IPS-18a (cell line): Measurements from ENCODE around the gene DNAJB9.

Source experiments
- H3K27ac ChIP-seq: one replicate; pipeline ENCODE4 v1.5.1; 2013; ENCODE audit warnings: low read length
- H3K27me3 ChIP-seq: one replicate; pipeline ENCODE4 v1.6.1; 2013; ENCODE audit warnings: mild to moderate bottlenecking, low read length; ENCODE audit not compliant: control insufficient read depth, insufficient read depth
- H3K36me3 ChIP-seq: one replicate; pipeline ENCODE4 v1.6.1; 2013; ENCODE audit warnings: low read depth, low read length; ENCODE audit not compliant: control insufficient read depth
- H3K4me1 ChIP-seq: one replicate; pipeline ENCODE4 v1.6.1; 2013; ENCODE audit warnings: low read depth, low read length; ENCODE audit not compliant: control insufficient read depth
- H3K4me3 ChIP-seq: one replicate; pipeline ENCODE4 v1.5.1; 2013; ENCODE audit warnings: low read length
- H3K9ac ChIP-seq: one replicate; pipeline ENCODE4 v1.6.1; 2013; ENCODE audit warnings: mild to moderate bottlenecking, low read length, moderate library complexity
- H3K9me3 ChIP-seq: one replicate; pipeline ENCODE4 v1.6.1; 2013; ENCODE audit warnings: low read depth, low read length; ENCODE audit not compliant: control insufficient read depth

DNAJB9 gene

GRCh38 chr7:108570146-108570755 lies 577 bp downstream of the DNAJB9 start:
- peaks cover 19% of the 10 kb centered on the region for H3K4me1 ChIP-seq
- peaks cover 23% of the 10 kb centered on the region for H3K36me3 ChIP-seq
- H3K9me3 ChIP-seq = no peaks in the 10 kb centered on the region
- H3K4me3 ChIP-seq = peak overlapping the region; percentile 90
- H3K27ac ChIP-seq = no peak overlapping the region
- peak overlapping the region; percentile 87 for H3K9ac ChIP-seq
- no peaks in the 10 kb centered on the region for H3K27me3 ChIP-seq

GRCh38 chr7:108572480-108572879 lies 2.8 kb downstream of the DNAJB9 start:
- Histone ChIP-seq H3K4me3 (no peak overlapping the region), H3K9me3 (no peaks in the 10 kb centered on the region), H3K9ac (no peak overlapping the region), H3K36me3 (peaks cover 15% of the 10 kb centered on the region), H3K4me1 (peaks cover 15% of the 10 kb centered on the region), H3K27ac (no peak overlapping the region), H3K27me3 (no peaks in the 10 kb centered on the region)

- H3K4me3 ChIP-seq = no peak overlapping the region
- H3K4me1 ChIP-seq = peaks cover 4% of the 10 kb centered on the region
- no peaks in the 10 kb centered on the region for H3K27me3 ChIP-seq
- no peak overlapping the region for H3K9ac ChIP-seq
- H3K27ac ChIP-seq = no peak overlapping the region
- peaks cover 8% of the 10 kb centered on the region for H3K9me3 ChIP-seq
- H3K36me3 ChIP-seq = peaks cover 15% of the 10 kb centered on the region
Observed at GRCh38 chr7:108575156-108575555, 5.5 kb downstream of the DNAJB9 start.

- H3K4me3 ChIP-seq = no peak overlapping the region
- H3K9me3 ChIP-seq = peaks cover 11% of the 10 kb centered on the region
- no peak overlapping the region for H3K9ac ChIP-seq
- no peaks in the 10 kb centered on the region for H3K27me3 ChIP-seq
- H3K27ac ChIP-seq = no peak overlapping the region
- peaks cover 15% of the 10 kb centered on the region for H3K36me3 ChIP-seq
- peaks cover 2% of the 10 kb centered on the region for H3K4me1 ChIP-seq
Observed at GRCh38 chr7:108576116-108576515, 6.4 kb downstream of the DNAJB9 start.

GRCh38 chr7:108578937-108579336 lies 9.3 kb downstream of the DNAJB9 start:
- Histone ChIP-seq H3K4me1 (peaks cover 14% of the 10 kb centered on the region), H3K27ac (no peak overlapping the region), H3K36me3 (no peaks in the 10 kb centered on the region), H3K4me3 (no peak overlapping the region), H3K9me3 (peaks cover 11% of the 10 kb centered on the region), H3K9ac (no peak overlapping the region), H3K27me3 (no peaks in the 10 kb centered on the region)

- H3K4me3 ChIP-seq = no peak overlapping the region
- no peaks in the 10 kb centered on the region for H3K27me3 ChIP-seq
- no peak overlapping the region for H3K9ac ChIP-seq
- peaks cover 14% of the 10 kb centered on the region for H3K4me1 ChIP-seq
- no peaks in the 10 kb centered on the region for H3K36me3 ChIP-seq
- H3K27ac ChIP-seq = no peak overlapping the region
- H3K9me3 ChIP-seq = peaks cover 11% of the 10 kb centered on the region
Observed at GRCh38 chr7:108580298-108580697, 10.6 kb downstream of the DNAJB9 start.

- peaks cover 11% of the 10 kb centered on the region for H3K9me3 ChIP-seq
- H3K36me3 ChIP-seq = no peaks in the 10 kb centered on the region
- H3K9ac ChIP-seq = no peak overlapping the region
- H3K4me3 ChIP-seq = peak overlapping the region; percentile 19
- H3K27ac ChIP-seq = peak overlapping the region; percentile 61
- peaks cover 14% of the 10 kb centered on the region for H3K4me1 ChIP-seq
- H3K27me3 ChIP-seq = no peaks in the 10 kb centered on the region
Observed at GRCh38 chr7:108581655-108582491, 12.2 kb downstream of the DNAJB9 start.

GRCh38 chr7:108584211-108584610 lies 14.5 kb downstream of the DNAJB9 start:
- Histone ChIP-seq H3K27ac (no peak overlapping the region), H3K4me1 (peaks cover 14% of the 10 kb centered on the region), H3K27me3 (no peaks in the 10 kb centered on the region), H3K36me3 (no peaks in the 10 kb centered on the region), H3K9me3 (peaks cover 11% of the 10 kb centered on the region), H3K4me3 (no peak overlapping the region), H3K9ac (no peak overlapping the region)

GRCh38 chr7:108585843-108586242 lies 16.2 kb downstream of the DNAJB9 start:
- H3K4me3 ChIP-seq = no peak overlapping the region
- H3K36me3 ChIP-seq = no peaks in the 10 kb centered on the region
- no peaks in the 10 kb centered on the region for H3K9me3 ChIP-seq
- no peak overlapping the region for H3K9ac ChIP-seq
- H3K4me1 ChIP-seq = peaks cover 14% of the 10 kb centered on the region
- no peak overlapping the region for H3K27ac ChIP-seq
- no peaks in the 10 kb centered on the region for H3K27me3 ChIP-seq

- Histone ChIP-seq H3K36me3 (no peaks in the 10 kb centered on the region), H3K9ac (no peak overlapping the region), H3K4me1 (peaks cover 12% of the 10 kb centered on the region)
Observed at GRCh38 chr7:108586274-108586710, 16.6 kb downstream of the DNAJB9 start.

GRCh38 chr7:108589199-108589598 lies 19.5 kb downstream of the DNAJB9 start:
- Histone ChIP-seq H3K4me1 (peaks cover 11% of the 10 kb centered on the region), H3K4me3 (no peak overlapping the region), H3K9me3 (no peaks in the 10 kb centered on the region), H3K9ac (no peak overlapping the region), H3K27me3 (no peaks in the 10 kb centered on the region), H3K36me3 (no peaks in the 10 kb centered on the region), H3K27ac (no peak overlapping the region)

More at GRCh38 chr7:108586274-108586710, 16.6 kb downstream of the DNAJB9 start:
- Histone ChIP-seq H3K27me3 (no peaks in the 10 kb centered on the region), H3K27ac (no peak overlapping the region), H3K9me3 (no peaks in the 10 kb centered on the region), H3K4me3 (no peak overlapping the region)
